VCaP (cell line): Measurements from ENCODE around the gene SARDH.

Source experiments
- H3K27ac ChIP-seq: fragments of 450-650 bp; 2 replicates; pipeline ENCODE4 v1.5.1; 2017
- CTCF ChIP-seq: fragments of 450-650 bp; conservative IDR thresholded peaks from 2 replicates; pipeline ENCODE4 v1.5.1; 2017; ENCODE audit warnings: mild to moderate bottlenecking, moderate library complexity

SARDH gene

GRCh38 chr9:133682818-133683585 lies 55.1 kb downstream of the SARDH start:
- H3K27ac ChIP-seq: no peak overlapping the region
- TF ChIP-seq CTCF: no peak

DNA sequence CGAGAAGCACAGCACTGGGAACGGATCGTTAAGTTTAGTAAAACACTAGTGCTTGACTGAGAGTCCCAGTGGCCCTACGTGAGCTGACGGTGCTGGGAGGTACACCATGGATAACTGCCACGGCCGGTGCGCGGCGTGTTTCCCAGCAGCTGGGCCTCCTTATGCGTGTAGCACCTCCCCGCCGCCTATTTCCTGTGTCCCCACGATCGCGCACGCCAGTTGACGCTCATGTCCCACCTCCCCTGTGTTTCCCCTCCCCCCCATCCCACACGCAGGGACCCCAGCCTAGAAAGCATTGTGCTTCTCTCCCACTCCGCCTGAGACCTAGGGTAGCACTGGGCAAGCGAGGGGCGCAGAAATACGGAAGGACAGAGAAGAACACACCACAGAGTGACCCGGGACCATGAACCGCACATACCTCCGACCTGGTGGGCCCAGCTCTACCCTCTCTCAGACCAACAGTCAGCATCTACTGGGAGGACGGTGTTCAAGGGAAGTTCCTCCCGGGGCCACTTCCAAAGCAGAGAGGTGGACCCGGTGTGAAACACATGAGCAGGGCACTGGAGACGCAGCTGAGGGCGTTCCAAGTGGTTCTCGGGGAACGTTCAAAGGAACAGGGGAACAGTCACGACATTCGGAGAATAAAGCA lies 56.4 kb downstream of the SARDH start:
- H3K27ac ChIP-seq: no peak overlapping the region
- TF ChIP-seq CTCF: no peak

DNA sequence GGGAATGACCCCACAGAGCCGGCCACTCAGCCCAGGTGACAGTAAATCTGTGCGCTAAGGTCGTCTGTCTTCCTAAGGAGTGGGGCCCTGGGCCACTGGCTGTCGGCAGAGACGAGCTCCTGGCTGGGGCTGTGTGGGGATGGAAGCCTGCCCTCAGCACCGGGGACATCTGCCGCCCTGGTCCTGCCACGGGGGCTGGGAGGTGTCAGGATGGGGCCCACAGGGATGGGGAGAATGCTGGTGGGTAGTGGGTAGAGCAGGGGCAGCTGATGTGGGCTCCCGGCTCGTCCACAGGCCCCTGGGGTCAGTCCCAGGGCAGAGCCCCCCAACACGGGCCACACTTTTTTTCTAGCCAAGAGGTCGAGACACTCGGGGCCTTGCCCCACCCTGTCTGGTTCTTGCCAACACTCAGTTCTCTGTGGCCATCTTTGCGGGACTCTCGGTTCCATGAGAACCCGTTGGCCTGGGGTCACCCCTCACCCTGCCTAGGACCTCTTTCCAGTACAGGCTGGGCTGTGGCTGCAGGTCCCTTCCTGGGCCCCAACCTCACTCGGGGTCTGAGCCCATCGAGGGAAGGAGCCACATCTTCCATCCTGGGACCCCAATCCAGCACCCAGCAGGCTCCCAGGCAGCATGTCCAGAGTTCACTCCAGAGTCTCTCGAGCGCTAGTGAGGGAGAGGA lies 57.0 kb downstream of the SARDH start:
- no peak overlapping the region for H3K27ac ChIP-seq
- TF ChIP-seq CTCF: no peak

GRCh38 chr9:133680250-133680975 lies 57.7 kb downstream of the SARDH start:
- no peak for TF ChIP-seq CTCF
- no peak overlapping the region for H3K27ac ChIP-seq

- no peak overlapping the region for H3K27ac ChIP-seq
- no peak for TF ChIP-seq CTCF
These were observed 58.6 kb downstream of the SARDH start for GRCh38 chr9:133679466-133680061.

- no peak for TF ChIP-seq CTCF
- no peak overlapping the region for H3K27ac ChIP-seq
These were observed 59.1 kb downstream of the SARDH start for GRCh38 chr9:133679056-133679455.
